Gastroesophageal sphincter (tissue), 3 donors: Measurements from ENCODE around the gene EPB41L4B.

ENCODE experiments used
- POLR2A ChIP-seq, 2 donors: fragments of 450-650 bp; IDR thresholded peaks; one replicate each; pipeline ENCODE4 v1.6.1; 2017; ENCODE audit warnings: antibody characterized with exemption in 2 of 2, mild to moderate bottlenecking in 2 of 2, moderate library complexity in 1 of 2
- TF ChIP-seq, protein P1 (sequence below), 4 experiments: fragments of 200-600 bp in 2 of 4; fragments of 450-650 bp in 2 of 4; sonication (generic) in 1 of 4; IDR thresholded peaks; one replicate each; pipeline ENCODE4 v1.5.1; 2017 to 2019; ENCODE audit warnings: antibody characterized with exemption in 4 of 4, mild to moderate bottlenecking in 2 of 4, moderate library complexity in 2 of 4

DNA sequence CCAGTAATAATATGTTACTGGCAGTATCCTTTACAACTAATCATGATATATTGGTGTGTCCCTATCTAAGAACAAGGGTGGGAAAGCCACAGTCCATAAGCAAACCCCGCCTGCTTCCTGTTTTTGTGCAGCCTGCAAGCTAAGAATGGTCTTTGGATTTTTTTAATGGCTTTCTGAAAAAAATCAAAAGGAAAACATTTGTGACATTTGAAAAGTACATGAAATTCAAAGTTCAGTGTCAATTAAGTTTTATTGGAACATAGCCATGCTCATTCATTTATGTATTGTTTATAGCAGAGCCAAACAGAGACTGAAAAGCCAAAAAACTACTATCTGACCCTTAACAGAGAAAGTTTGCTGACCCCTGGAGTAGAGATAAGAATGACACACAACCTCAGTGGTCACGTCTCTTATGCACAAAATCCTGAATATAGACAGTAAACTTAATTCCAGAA, 188.3 kb downstream of the EPB41L4B start:
- TF ChIP-seq, protein P1, sequence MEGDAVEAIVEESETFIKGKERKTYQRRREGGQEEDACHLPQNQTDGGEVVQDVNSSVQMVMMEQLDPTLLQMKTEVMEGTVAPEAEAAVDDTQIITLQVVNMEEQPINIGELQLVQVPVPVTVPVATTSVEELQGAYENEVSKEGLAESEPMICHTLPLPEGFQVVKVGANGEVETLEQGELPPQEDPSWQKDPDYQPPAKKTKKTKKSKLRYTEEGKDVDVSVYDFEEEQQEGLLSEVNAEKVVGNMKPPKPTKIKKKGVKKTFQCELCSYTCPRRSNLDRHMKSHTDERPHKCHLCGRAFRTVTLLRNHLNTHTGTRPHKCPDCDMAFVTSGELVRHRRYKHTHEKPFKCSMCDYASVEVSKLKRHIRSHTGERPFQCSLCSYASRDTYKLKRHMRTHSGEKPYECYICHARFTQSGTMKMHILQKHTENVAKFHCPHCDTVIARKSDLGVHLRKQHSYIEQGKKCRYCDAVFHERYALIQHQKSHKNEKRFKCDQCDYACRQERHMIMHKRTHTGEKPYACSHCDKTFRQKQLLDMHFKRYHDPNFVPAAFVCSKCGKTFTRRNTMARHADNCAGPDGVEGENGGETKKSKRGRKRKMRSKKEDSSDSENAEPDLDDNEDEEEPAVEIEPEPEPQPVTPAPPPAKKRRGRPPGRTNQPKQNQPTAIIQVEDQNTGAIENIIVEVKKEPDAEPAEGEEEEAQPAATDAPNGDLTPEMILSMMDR (IDR thresholded peaks at IDR 0.05): no peak
- no peak for TF ChIP-seq POLR2A (IDR thresholded peaks at IDR 0.05)
